Measurements from ENCODE around the gene RUNX1. TPM values are rescaled to one million over a fixed set of nuclear protein-coding genes. Genes with fewer than 3 reads are reported as not detected.

Gene RUNX1
- total RNA-seq, 1 experiment from 2014 or later: 55.2 TPM

DNA sequence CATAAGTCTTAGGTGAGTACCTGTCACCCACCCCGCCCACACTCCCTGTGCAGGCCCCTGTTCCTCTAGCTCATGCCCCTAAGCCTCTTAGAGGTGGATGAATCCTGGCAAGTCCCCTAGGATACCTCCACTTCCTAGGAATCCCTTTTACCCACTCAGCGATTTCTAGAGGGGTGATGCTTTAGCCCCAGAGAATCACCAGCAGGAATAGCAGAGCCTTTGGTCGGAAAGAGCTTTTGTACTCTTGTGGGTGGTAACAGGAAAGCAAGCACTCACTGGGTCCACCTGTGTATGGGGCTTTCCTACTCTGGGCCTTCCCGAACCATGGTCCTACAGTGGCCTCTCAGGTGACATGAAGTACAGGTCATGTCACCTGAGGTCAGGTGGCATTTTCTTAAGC is 207.9 kb downstream of the RUNX1 start:
- H3K27me3 ChIP-seq (ENCODE audit: low read length): no peaks in the 10 kb centered on the region
- BruUV-seq (replicated peaks): no TSS peak
- H3K4me3 ChIP-seq (ENCODE audit: low read length): no peak overlapping the region
- no peaks in the 10 kb centered on the region for H3K9me3 ChIP-seq (ENCODE audit: low read length)
- no peak overlapping the region for H3K9ac ChIP-seq (ENCODE audit: low read length)
- no peak overlapping the region for H3K4me2 ChIP-seq (ENCODE audit: low read length)
- intact Hi-C loops (cut with micrococcal nuclease): no loop called here
- ATAC-seq (no peak), DNase-seq (no peak)
- no peak overlapping the region for H2AFZ ChIP-seq (ENCODE audit: low read length)
- POLR2A ChIA-PET (ENCODE audit: unreplicated experiment): interaction anchor here (0.5 to 0.6 kb wide), 2 partner anchors 29 to 415 kb away, joined by 3 read pairs; no protein-coding TSS in a partner anchor
- H3K27ac ChIP-seq (ENCODE audit: low read length): no peak overlapping the region
- CTCF ChIA-PET: no interaction called here
- H3K79me2 ChIP-seq (ENCODE audit: low read length): peaks cover 74% of the 10 kb centered on the region
- H3K4me1 ChIP-seq (ENCODE audit: insufficient read depth, low read length): peaks cover 40% of the 10 kb centered on the region
- peaks cover 23% of the 10 kb centered on the region for H3F3A ChIP-seq (ENCODE audit: low read length, unreplicated experiment)
- H3K36me3 ChIP-seq (ENCODE audit: low read depth, low read length): peaks cover 54% of the 10 kb centered on the region
- TF ChIP-seq, protein P1, sequence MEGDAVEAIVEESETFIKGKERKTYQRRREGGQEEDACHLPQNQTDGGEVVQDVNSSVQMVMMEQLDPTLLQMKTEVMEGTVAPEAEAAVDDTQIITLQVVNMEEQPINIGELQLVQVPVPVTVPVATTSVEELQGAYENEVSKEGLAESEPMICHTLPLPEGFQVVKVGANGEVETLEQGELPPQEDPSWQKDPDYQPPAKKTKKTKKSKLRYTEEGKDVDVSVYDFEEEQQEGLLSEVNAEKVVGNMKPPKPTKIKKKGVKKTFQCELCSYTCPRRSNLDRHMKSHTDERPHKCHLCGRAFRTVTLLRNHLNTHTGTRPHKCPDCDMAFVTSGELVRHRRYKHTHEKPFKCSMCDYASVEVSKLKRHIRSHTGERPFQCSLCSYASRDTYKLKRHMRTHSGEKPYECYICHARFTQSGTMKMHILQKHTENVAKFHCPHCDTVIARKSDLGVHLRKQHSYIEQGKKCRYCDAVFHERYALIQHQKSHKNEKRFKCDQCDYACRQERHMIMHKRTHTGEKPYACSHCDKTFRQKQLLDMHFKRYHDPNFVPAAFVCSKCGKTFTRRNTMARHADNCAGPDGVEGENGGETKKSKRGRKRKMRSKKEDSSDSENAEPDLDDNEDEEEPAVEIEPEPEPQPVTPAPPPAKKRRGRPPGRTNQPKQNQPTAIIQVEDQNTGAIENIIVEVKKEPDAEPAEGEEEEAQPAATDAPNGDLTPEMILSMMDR (conservative IDR thresholded peaks at IDR 0.05; ENCODE audit: low read depth, low read length): no peak
- no peak for TF ChIP-seq EZH2 (IDR thresholded peaks at IDR 0.05; ENCODE audit: low read length, unreplicated experiment)
- no peak for TF ChIP-seq EZH2phosphoT487 (IDR thresholded peaks at IDR 0.05; ENCODE audit: borderline replicate concordance, low read length)
- H3K9me2 ChIP-seq (replicated peaks; ENCODE audit: low read length): no peaks in the 10 kb centered on the region
- H4K20me1 ChIP-seq (ENCODE audit: low read length): peaks cover 38% of the 10 kb centered on the region

DNA sequence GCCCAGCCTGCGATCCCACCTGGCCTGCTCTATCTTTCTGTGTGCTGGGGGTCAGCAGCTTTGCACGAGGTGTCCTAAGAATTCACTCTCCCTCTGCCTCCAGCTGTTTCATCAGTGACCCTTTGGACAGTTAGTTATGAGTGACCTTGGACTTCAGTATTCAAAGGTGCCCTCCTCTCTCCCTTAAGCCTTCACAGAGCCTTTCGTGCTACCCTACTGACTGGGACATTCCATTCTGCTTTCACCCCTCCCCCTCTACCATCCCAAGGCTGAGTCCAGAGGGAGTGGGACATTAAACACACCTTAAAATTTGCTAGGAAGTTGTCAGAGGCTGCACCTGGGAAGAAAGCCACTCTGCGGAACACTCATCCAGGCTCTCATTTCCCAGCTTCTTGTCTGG is 208.4 kb downstream of the RUNX1 start:
- no peaks in the 10 kb centered on the region for H3K27me3 ChIP-seq (ENCODE audit: low read length)
- POLR2A ChIA-PET (ENCODE audit: unreplicated experiment): interaction anchor here (0.6 kb wide), 1 partner anchor 28 kb away, joined by 3 read pairs; no protein-coding TSS in a partner anchor
- CTCF ChIA-PET: no interaction called here
- peaks cover 20% of the 10 kb centered on the region for H3F3A ChIP-seq (ENCODE audit: low read length, unreplicated experiment)
- ATAC-seq (no peak), DNase-seq (no peak)
- TF ChIP-seq EZH2phosphoT487 (IDR thresholded peaks at IDR 0.05; ENCODE audit: borderline replicate concordance, low read length) (no peak), EZH2 (IDR thresholded peaks at IDR 0.05; ENCODE audit: low read length, unreplicated experiment) (no peak)
- TF ChIP-seq, protein P1 (conservative IDR thresholded peaks at IDR 0.05; ENCODE audit: low read depth, low read length): no peak
- peaks cover 73% of the 10 kb centered on the region for H3K79me2 ChIP-seq (ENCODE audit: low read length)
- intact Hi-C loops (cut with micrococcal nuclease): no loop called here
- H3K4me2 ChIP-seq (ENCODE audit: low read length): no peak overlapping the region
- peaks cover 54% of the 10 kb centered on the region for H3K36me3 ChIP-seq (ENCODE audit: low read depth, low read length)
- H3K9ac ChIP-seq (ENCODE audit: low read length): no peak overlapping the region
- no peak overlapping the region for H2AFZ ChIP-seq (ENCODE audit: low read length)
- H4K20me1 ChIP-seq (ENCODE audit: low read length): peaks cover 38% of the 10 kb centered on the region
- peaks cover 39% of the 10 kb centered on the region for H3K4me1 ChIP-seq (ENCODE audit: insufficient read depth, low read length)
- H3K27ac ChIP-seq (ENCODE audit: low read length): no peak overlapping the region
- H3K9me3 ChIP-seq (ENCODE audit: low read length): no peaks in the 10 kb centered on the region
- no peak overlapping the region for H3K4me3 ChIP-seq (ENCODE audit: low read length)
- no TSS peak for BruUV-seq (replicated peaks)
- no peaks in the 10 kb centered on the region for H3K9me2 ChIP-seq (replicated peaks; ENCODE audit: low read length)

DNA sequence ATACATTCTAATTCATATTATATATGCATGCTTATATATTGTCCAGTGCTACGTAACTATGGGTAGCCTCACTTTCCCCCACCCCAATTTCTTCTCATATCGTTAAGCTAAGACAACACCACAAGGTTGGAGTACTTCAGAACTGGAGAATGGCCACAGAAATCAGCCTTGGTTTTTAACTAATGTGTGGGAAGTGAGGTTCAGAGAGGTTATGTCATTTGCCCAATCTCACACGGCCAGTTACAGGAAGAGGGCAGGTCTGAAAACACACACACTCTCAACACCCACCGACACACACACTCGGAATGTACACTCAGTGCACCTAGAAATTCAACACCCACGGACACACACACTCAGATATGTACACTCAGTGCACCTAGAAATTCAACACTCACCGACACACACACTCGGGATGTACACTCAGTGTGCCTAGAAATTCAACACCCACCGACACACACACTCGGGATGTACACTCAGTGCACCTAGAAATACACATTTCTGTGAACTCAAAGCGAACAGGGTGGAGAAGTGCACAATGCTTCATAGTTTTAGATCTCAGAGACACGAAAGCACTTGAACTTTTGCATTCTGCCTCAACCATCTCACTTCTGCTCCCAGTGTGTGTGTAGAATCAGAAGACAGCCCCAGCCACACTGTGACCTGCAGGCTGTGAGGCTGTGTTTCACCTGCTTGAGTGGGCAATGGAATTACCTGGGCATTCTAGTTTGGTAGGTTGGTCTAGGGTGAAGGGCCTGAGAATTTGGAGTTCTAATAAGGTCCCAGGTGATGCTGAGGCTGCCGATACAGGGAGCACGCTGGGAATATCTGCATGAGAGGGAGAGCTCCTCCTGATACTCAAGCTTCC is 209.9 kb downstream of the RUNX1 start:
- intact Hi-C loops (cut with micrococcal nuclease): no loop called here
- no peak overlapping the region for H2AFZ ChIP-seq (ENCODE audit: low read length)
- no TSS peak for BruUV-seq (replicated peaks)
- peaks cover 35% of the 10 kb centered on the region for H3K4me1 ChIP-seq (ENCODE audit: insufficient read depth, low read length)
- no peak overlapping the region for H3K4me2 ChIP-seq (ENCODE audit: low read length)
- CTCF ChIA-PET: no interaction called here
- peaks cover 56% of the 10 kb centered on the region for H3K36me3 ChIP-seq (ENCODE audit: low read depth, low read length)
- H3K79me2 ChIP-seq (ENCODE audit: low read length): peaks cover 74% of the 10 kb centered on the region
- POLR2A ChIA-PET (ENCODE audit: unreplicated experiment): no interaction called here
- H3K9me2 ChIP-seq (replicated peaks; ENCODE audit: low read length): no peaks in the 10 kb centered on the region
- no peaks in the 10 kb centered on the region for H3K9me3 ChIP-seq (ENCODE audit: low read length)
- H4K20me1 ChIP-seq (ENCODE audit: low read length): peaks cover 24% of the 10 kb centered on the region
- TF ChIP-seq, protein P1 (conservative IDR thresholded peaks at IDR 0.05; ENCODE audit: low read depth, low read length): no peak
- TF ChIP-seq EZH2 (IDR thresholded peaks at IDR 0.05; ENCODE audit: low read length, unreplicated experiment): no peak
- no peak for TF ChIP-seq EZH2phosphoT487 (IDR thresholded peaks at IDR 0.05; ENCODE audit: borderline replicate concordance, low read length)
- ATAC-seq: no peak
- no peak overlapping the region for H3K9ac ChIP-seq (ENCODE audit: low read length)
- DNase-seq: no peak
- no peak overlapping the region for H3K27ac ChIP-seq (ENCODE audit: low read length)
- no peak overlapping the region for H3K4me3 ChIP-seq (ENCODE audit: low read length)
- no peaks in the 10 kb centered on the region for H3K27me3 ChIP-seq (ENCODE audit: low read length)
- peaks cover 20% of the 10 kb centered on the region for H3F3A ChIP-seq (ENCODE audit: low read length, unreplicated experiment)
